Naive thymus-derived CD4-positive, alpha-beta T cell (primary cell): Measurements from ENCODE around the gene ACBD6. TPM values are rescaled to one million over a fixed set of nuclear protein-coding genes. Genes with fewer than 3 reads are reported as not detected.

Experiments used
- ATAC-seq: fragments of 150-1000 bp; cut with Tn5 transposase; 2 replicates; pipeline ENCODE4 v1.10.0; 2021; ENCODE audit warnings: mild to moderate bottlenecking, moderate library complexity
- CTCF ChIA-PET: fragments of 350-600 bp; sonication (Branson Sonifier 250); formaldehyde crosslinking; loops from one replicate; lab custom pipeline; 2021; ENCODE audit warnings: antibody characterized with exemption; lab: Charles Lee
- POLR2A ChIA-PET: fragments of 350-600 bp; sonication (Branson Sonifier 250); formaldehyde crosslinking; loops from one replicate; lab custom pipeline; 2021; ENCODE audit warnings: antibody characterized with exemption, inconsistent platforms; lab: Charles Lee
- DNase-seq, 9 donors: peaks; one replicate each; pipeline versions ENCODE4 v3.0.0 to v3.0.0-alpha.2; 2020 to 2022; ENCODE audit warnings: mixed read lengths in 1 of 9
- H3K27ac ChIP-seq: one replicate; pipeline ENCODE4 v1.7.0; 2013; ENCODE audit warnings: mild to moderate bottlenecking, low read depth, low read length, moderate library complexity
- H3K27me3 ChIP-seq, 2 donors: one replicate each; pipeline ENCODE4 v1.7.0; 2013; ENCODE audit warnings: low read length in 2 of 2, mild to moderate bottlenecking in 2 of 2, moderate library complexity in 2 of 2; ENCODE audit not compliant: control insufficient read depth in 2 of 2, insufficient read depth in 2 of 2
- H3K36me3 ChIP-seq, 3 experiments: 1 replicate in 2 of 3; 2 replicates in 1 of 3; pipeline ENCODE4 v1.7.0; 2013; ENCODE audit warnings: low read length in 3 of 3, mild to moderate bottlenecking in 3 of 3, moderate library complexity in 1 of 3; ENCODE audit not compliant: insufficient read depth in 3 of 3, control insufficient read depth in 2 of 3
- H3K4me1 ChIP-seq, 2 donors: one replicate each; pipeline ENCODE4 v1.7.0; 2013; ENCODE audit warnings: low read length in 2 of 2, mild to moderate bottlenecking in 2 of 2, moderate library complexity in 1 of 2; ENCODE audit not compliant: control insufficient read depth in 2 of 2, insufficient read depth in 2 of 2
- H3K4me3 ChIP-seq: 2 replicates; pipeline ENCODE4 v1.7.0; 2013; ENCODE audit warnings: mild to moderate bottlenecking, low read length
- H3K9me3 ChIP-seq, 3 experiments: 1 replicate in 2 of 3; 2 replicates in 1 of 3; pipeline ENCODE4 v1.7.0; 2013; ENCODE audit warnings: low read length in 3 of 3; ENCODE audit not compliant: control insufficient read depth in 2 of 3
- H3K27ac Mint-ChIP-seq, 9 donors: one replicate each; pipeline ENCODE4 v1.8.0; 2020 to 2022; ENCODE audit warnings: mixed read lengths in 9 of 9, mild to moderate bottlenecking in 8 of 9, moderate library complexity in 5 of 9, inconsistent platforms in 2 of 9
- H3K27me3 Mint-ChIP-seq, 5 donors: one replicate each; pipeline ENCODE4 v1.8.0; 2021 to 2022; ENCODE audit warnings: mixed read lengths in 5 of 5, mild to moderate bottlenecking in 1 of 5
- H3K36me3 Mint-ChIP-seq, 5 donors: one replicate each; pipeline ENCODE4 v1.8.0; 2020 to 2022; ENCODE audit warnings: mixed read lengths in 5 of 5, mild to moderate bottlenecking in 3 of 5, inconsistent platforms in 1 of 5
- H3K4me1 Mint-ChIP-seq, 7 donors: one replicate each; pipeline ENCODE4 v1.8.0; 2020 to 2022; ENCODE audit warnings: mixed read lengths in 7 of 7, mild to moderate bottlenecking in 3 of 7, inconsistent platforms in 1 of 7
- H3K4me3 Mint-ChIP-seq, 10 donors: one replicate each; pipeline ENCODE4 v1.8.0; 2020 to 2022; ENCODE audit warnings: mild to moderate bottlenecking in 10 of 10, mixed read lengths in 10 of 10, moderate library complexity in 6 of 10, inconsistent platforms in 2 of 10
- H3K9me3 Mint-ChIP-seq, 11 donors: one replicate each; pipeline ENCODE4 v1.8.0; 2020 to 2022; ENCODE audit warnings: mixed read lengths in 11 of 11, mild to moderate bottlenecking in 4 of 11, inconsistent platforms in 1 of 11, moderate library complexity in 1 of 11
- intact Hi-C, 2 donors: fragments of 100-400 bp; cut with micrococcal nuclease; formaldehyde crosslinking; loops; one replicate each; pipeline ENCODE4 v1.15.1; 2023
- polyA plus RNA-seq, 2 donors: library from polyadenylated mRNA; unstranded; fragments of 300-500 nt; fragmentation: Illumina TruSeq; gene quantifications; one replicate each; pipeline ENCODE4 v1.2.3, GENCODE V29; 2021
- total RNA-seq, 6 experiments: library from RNA in 5 of 6; stranded (reverse) in 5 of 6; gene quantifications; 1 replicate in 5 of 6; 2 replicates in 1 of 6; pipeline ENCODE4 v1.2.3 and lab custom pipeline; 2021 to 2026

Gene ACBD6
- total and polyA plus RNA-seq, 7 experiments from 2014 or later: 44.2 to 75.7 (median 47.3) TPM

DNA sequence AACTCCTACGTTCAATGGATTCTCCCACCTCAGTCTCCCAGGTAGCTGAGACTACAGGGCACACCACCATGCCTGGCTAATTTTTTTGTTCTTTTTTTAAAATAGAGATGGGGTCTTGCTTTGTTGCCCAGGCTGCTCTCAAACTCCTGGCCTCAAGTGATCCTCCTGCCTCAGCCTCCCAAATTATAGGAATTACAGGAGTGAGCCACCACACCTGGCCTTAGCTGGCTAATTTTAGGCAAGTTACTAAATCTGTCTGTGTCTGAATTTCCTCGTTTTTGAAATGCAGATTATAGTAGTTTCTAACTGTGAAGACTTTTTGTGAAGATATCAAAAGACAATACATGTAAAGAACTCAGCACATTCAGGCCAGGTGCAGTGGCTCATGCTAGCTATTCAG, 13.7 kb downstream of the ACBD6 start:
- Histone ChIP-seq H3K27me3 (no peaks in the 10 kb centered on the region), H3K4me1 (no peaks in the 10 kb centered on the region), H3K36me3 (peaks cover 0 to 29% (median 6%) of the 10 kb centered on the region in 3 experiments), H3K9me3 (no peaks in the 10 kb centered on the region), H3K4me3 (no peak overlapping the region), H3K27ac (no peak overlapping the region)
- Mint-ChIP-seq H3K4me1 (peaks cover 0 to 30% (median 15%) of the 10 kb centered on the region in 7 donors), H3K4me3 (no peak overlapping the region), H3K27me3 (no peaks in the 10 kb centered on the region), H3K36me3 (peaks cover 0 to 34% (median 11%) of the 10 kb centered on the region in 5 donors), H3K9me3 (peaks cover 0 to 1% (median 0%) of the 10 kb centered on the region in 11 donors), H3K27ac (peak overlapping the region in 2 of 9 donors; percentile 19 to 25)
- CTCF ChIA-PET: interaction anchor here (0.6 to 1.1 kb wide), 3 partner anchors 11 to 172 kb away, joined by 3 to 4 read pairs (median 3); no protein-coding TSS in a partner anchor
- POLR2A ChIA-PET: interaction anchor here (1.0 kb wide), 1 partner anchor 12 kb away, joined by 6 read pairs; no protein-coding TSS in a partner anchor
- intact Hi-C loops: loop anchor here (10.0 kb wide), 3 partner anchors 124 to 784 kb away; no protein-coding TSS in a partner anchor
- ATAC-seq: no peak
- no peak for DNase-seq

DNA sequence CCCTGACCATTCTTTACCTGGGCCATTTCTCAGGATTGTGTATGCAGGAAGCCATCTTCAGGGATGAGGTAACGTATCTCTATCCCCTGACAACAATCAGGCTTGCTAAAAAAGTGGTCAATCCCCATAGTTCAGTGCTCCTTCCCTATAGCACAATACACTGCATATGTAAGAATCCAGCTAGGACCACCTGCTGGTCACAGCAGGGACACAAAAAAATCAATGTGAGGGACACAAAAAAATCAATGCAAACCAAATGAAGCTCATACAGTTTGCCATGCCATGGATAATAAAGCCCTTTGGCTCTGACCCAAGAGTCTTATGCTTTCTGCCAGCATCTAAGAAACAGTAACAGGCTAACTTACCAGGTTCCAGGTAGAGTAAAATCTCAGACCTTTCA, 16.3 kb downstream of the ACBD6 start:
- peaks cover 0 to 6% of the 10 kb centered on the region in 2 donors for H3K4me1 ChIP-seq
- Mint-ChIP-seq H3K27ac (no peak overlapping the region), H3K4me1 (peaks cover 7 to 32% (median 19%) of the 10 kb centered on the region in 7 donors), H3K4me3 (no peak overlapping the region), H3K27me3 (no peaks in the 10 kb centered on the region), H3K9me3 (no peaks in the 10 kb centered on the region), H3K36me3 (peaks cover 0 to 26% (median 6%) of the 10 kb centered on the region in 5 donors)
- peaks cover 0 to 29% (median 6%) of the 10 kb centered on the region in 3 experiments for H3K36me3 ChIP-seq
- H3K27ac ChIP-seq: no peak overlapping the region
- DNase-seq (no peak), ATAC-seq (no peak)
- ChIA-PET POLR2A (no interaction called here), CTCF (no interaction called here)
- no peak overlapping the region for H3K4me3 ChIP-seq
- intact Hi-C loops: loop anchor here (10.0 kb wide), 3 partner anchors 121 to 781 kb away; no protein-coding TSS in a partner anchor
- H3K9me3 ChIP-seq: no peaks in the 10 kb centered on the region
- H3K27me3 ChIP-seq: no peaks in the 10 kb centered on the region

DNA sequence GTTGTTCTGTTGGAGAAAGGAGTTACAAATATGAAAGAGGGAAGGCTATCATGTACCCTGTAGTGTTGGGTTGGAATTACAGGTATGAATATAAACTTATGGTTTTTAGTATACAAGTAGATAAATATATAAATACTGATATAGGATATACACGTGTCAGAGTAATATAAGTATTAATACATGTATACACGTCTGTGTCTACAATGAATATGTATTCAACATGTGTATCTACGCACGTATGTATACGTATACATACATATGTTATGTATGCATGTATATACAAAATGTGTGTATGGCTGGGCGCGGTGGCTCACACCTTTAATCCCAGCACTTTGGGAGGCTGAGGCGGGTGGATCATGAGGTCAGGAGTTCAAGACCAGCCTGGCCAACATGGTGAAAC, 17.9 kb downstream of the ACBD6 start:
- intact Hi-C loops: loop anchor here (10.0 kb wide), 3 partner anchors 120 to 780 kb away; no protein-coding TSS in a partner anchor
- peaks cover 0 to 6% of the 10 kb centered on the region in 2 donors for H3K4me1 ChIP-seq
- H3K27ac ChIP-seq: no peak overlapping the region
- POLR2A ChIA-PET: no interaction called here
- DNase-seq (no peak), ATAC-seq (no peak)
- Mint-ChIP-seq H3K36me3 (peaks cover 0 to 35% (median 11%) of the 10 kb centered on the region in 5 donors), H3K27me3 (no peaks in the 10 kb centered on the region), H3K27ac (no peak overlapping the region), H3K9me3 (no peaks in the 10 kb centered on the region), H3K4me1 (peaks cover 7 to 38% (median 19%) of the 10 kb centered on the region in 7 donors), H3K4me3 (no peak overlapping the region)
- no peaks in the 10 kb centered on the region for H3K9me3 ChIP-seq
- H3K36me3 ChIP-seq: peaks cover 0 to 33% (median 6%) of the 10 kb centered on the region in 3 experiments
- CTCF ChIA-PET: no interaction called here
- no peaks in the 10 kb centered on the region for H3K27me3 ChIP-seq
- no peak overlapping the region for H3K4me3 ChIP-seq

DNA sequence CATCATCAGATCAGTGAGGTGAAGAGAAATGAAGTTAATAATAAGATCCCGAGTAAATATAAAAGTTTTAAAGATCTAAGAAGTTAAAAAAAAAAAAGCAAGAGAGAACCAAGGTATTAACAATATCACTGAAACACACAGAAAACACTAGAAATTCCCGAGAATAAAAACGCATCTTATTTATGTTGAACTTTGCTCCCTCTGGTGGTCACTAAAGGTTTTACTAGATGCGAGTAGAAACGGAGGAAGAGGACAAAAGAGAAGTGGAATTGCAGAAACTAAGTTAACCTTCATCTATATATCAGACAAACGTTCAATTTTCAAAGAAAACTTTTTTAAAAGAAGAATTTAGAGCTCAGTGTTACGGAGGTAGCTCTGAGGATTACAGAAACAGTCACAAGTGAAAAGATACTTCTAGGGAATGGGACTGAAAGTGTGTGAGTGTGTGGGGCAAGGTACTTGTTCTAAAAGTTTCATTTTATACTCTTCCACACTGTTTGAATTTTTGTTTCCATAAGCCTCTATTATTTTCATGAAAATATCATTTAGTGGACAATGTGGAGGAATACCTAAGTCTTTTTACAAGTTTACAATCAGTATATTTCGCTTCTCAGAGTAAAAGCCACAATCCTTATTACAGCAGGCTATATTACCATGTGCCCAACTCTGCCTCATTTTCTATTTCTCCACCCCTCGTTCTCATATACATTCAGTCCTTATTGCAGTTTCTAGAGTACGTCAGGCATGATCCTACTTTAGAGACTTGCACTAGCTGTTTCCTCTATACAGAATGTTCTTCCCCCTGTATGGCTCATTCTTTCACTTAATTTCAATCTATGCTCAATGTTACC, 19.7 kb downstream of the ACBD6 start:
- Mint-ChIP-seq H3K4me3 (peak overlapping the region in 7 of 10 donors; percentile 20 to 63 (median 35)), H3K36me3 (peaks cover 0 to 39% (median 17%) of the 10 kb centered on the region in 5 donors), H3K4me1 (peaks cover 7 to 32% (median 17%) of the 10 kb centered on the region in 7 donors), H3K9me3 (no peaks in the 10 kb centered on the region), H3K27me3 (no peaks in the 10 kb centered on the region), H3K27ac (peak overlapping the region in 1 of 9 donors; percentile 6)
- Histone ChIP-seq H3K27ac (no peak overlapping the region), H3K36me3 (peaks cover 0 to 30% (median 6%) of the 10 kb centered on the region in 3 experiments), H3K9me3 (no peaks in the 10 kb centered on the region), H3K4me1 (peaks cover 0 to 6% of the 10 kb centered on the region in 2 donors), H3K4me3 (no peak overlapping the region), H3K27me3 (no peaks in the 10 kb centered on the region)
- ChIA-PET POLR2A (no interaction called here), CTCF (interaction anchor here (0.6 to 1.4 kb wide), 5 partner anchors 10 to 259 kb away, joined by 3 to 7 read pairs (median 5); no protein-coding TSS in a partner anchor)
- ATAC-seq: peak; percentile 63
- intact Hi-C loops: loop anchor here (1.0 to 10.0 kb wide), 6 partner anchors 20 to 778 kb away; partner anchors contain the start of gene ACBD6 (in 1 of the 2)
- peak in 6 of 9 donors; percentile 12 to 44 (median 36) for DNase-seq

DNA sequence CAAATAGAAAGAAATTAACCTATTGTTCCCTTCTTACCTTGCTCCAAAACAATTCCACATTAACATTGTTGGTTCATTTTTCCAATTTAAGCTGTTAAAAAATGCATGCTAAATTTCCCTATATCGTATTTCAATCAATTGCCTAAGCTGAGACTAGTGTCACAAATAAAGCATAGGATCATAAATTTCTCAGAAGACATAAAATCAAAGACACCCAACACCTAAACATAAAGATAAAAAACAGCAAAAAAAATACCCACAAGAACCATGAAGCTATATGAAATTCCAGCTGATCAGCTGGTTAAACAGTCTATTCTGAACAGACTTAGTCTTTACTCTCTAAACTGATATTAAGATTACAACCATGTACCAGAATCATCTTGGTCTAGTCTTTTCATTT, 32.3 kb downstream of the ACBD6 start:
- peak overlapping the region in 2 of 9 donors; percentile 25 to 70 for H3K27ac Mint-ChIP-seq
- intact Hi-C loops: no loop called here
- H3K36me3 Mint-ChIP-seq: peaks cover 15 to 62% (median 47%) of the 10 kb centered on the region in 5 donors
- H3K27me3 Mint-ChIP-seq: no peaks in the 10 kb centered on the region
- Histone ChIP-seq H3K4me3 (no peak overlapping the region), H3K36me3 (no peaks in the 10 kb centered on the region), H3K27me3 (no peaks in the 10 kb centered on the region), H3K4me1 (no peaks in the 10 kb centered on the region), H3K9me3 (no peaks in the 10 kb centered on the region), H3K27ac (no peak overlapping the region)
- H3K9me3 Mint-ChIP-seq: peaks cover 1 to 8% (median 6%) of the 10 kb centered on the region in 11 donors
- CTCF ChIA-PET: no interaction called here
- ATAC-seq (no peak), DNase-seq (no peak)
- H3K4me1 Mint-ChIP-seq: peaks cover 0 to 45% (median 26%) of the 10 kb centered on the region in 7 donors
- POLR2A ChIA-PET: no interaction called here
- H3K4me3 Mint-ChIP-seq: no peak overlapping the region

DNA sequence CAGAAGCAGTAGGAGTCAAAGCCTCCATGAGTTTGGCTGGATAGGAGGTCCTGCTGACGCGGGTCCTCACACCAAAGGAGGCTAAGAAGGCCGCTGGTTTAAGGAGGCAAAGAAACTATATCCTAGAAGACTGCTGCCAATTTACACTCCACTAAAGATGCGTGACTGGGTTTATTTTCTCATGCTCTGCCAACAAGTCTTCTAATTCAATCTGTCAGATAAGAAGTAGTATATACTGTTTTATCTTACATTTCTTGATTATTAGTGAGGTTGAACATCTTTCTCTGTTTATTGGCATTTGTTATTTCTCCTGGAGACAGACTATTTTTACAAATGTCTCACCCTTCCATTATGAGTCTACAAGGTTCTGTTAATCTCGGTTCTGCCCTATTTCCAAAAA, 34.1 kb downstream of the ACBD6 start:
- POLR2A ChIA-PET: no interaction called here
- ATAC-seq (no peak), DNase-seq (no peak)
- no peaks in the 10 kb centered on the region for H3K27me3 Mint-ChIP-seq
- H3K27ac Mint-ChIP-seq: peak overlapping the region in 1 of 9 donors; percentile 60
- no peak overlapping the region for H3K27ac ChIP-seq
- H3K9me3 ChIP-seq: peaks cover 0 to 8% (median 0%) of the 10 kb centered on the region in 3 experiments
- CTCF ChIA-PET: no interaction called here
- intact Hi-C loops: no loop called here
- H3K36me3 Mint-ChIP-seq: peaks cover 26 to 70% (median 59%) of the 10 kb centered on the region in 5 donors
- H3K4me3 ChIP-seq: no peak overlapping the region
- H3K27me3 ChIP-seq: no peaks in the 10 kb centered on the region
- peaks cover 2 to 55% (median 33%) of the 10 kb centered on the region in 7 donors for H3K4me1 Mint-ChIP-seq
- H3K4me3 Mint-ChIP-seq: no peak overlapping the region
- no peaks in the 10 kb centered on the region for H3K36me3 ChIP-seq
- H3K4me1 ChIP-seq: no peaks in the 10 kb centered on the region
- H3K9me3 Mint-ChIP-seq: peaks cover 9 to 25% (median 19%) of the 10 kb centered on the region in 11 donors
